PC-9 (cell line): ENCODE data around the gene PRIM2.

Source experiments
- EZH2 ChIP-seq: fragments of 200-600 bp; sonication (generic); IDR thresholded peaks from 2 replicates; pipeline ENCODE4 v1.8.0; 2017; ENCODE audit warnings: antibody characterized with exemption, low read depth
- TF ChIP-seq, protein P1 (sequence below): fragments of 200-600 bp; sonication (generic); conservative IDR thresholded peaks from 2 replicates; pipeline ENCODE4 v1.6.1; 2017; ENCODE audit warnings: mixed run types, antibody characterized with exemption, mild to moderate bottlenecking, moderate library complexity

DNA sequence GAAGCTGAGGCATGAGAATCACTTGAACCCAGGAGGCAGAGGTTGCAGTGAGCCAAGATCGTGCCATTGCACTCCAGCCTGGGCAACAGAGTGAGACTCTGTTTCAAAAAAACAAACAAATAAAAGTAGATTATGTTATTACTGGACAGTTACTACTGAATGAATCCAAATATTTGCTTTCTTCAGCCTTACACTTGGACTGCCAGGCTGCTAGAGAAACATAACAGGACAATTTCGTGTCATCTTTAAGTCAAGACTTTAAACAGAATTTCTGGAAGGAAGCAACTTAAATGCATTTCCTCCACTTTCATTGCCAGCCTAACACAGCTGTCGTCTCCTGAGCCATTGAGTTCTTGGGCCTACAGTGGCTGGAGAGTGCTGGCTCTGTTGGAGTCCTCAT lies 42.0 kb upstream of the PRIM2 start:
- TF ChIP-seq, protein P1, sequence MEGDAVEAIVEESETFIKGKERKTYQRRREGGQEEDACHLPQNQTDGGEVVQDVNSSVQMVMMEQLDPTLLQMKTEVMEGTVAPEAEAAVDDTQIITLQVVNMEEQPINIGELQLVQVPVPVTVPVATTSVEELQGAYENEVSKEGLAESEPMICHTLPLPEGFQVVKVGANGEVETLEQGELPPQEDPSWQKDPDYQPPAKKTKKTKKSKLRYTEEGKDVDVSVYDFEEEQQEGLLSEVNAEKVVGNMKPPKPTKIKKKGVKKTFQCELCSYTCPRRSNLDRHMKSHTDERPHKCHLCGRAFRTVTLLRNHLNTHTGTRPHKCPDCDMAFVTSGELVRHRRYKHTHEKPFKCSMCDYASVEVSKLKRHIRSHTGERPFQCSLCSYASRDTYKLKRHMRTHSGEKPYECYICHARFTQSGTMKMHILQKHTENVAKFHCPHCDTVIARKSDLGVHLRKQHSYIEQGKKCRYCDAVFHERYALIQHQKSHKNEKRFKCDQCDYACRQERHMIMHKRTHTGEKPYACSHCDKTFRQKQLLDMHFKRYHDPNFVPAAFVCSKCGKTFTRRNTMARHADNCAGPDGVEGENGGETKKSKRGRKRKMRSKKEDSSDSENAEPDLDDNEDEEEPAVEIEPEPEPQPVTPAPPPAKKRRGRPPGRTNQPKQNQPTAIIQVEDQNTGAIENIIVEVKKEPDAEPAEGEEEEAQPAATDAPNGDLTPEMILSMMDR, result no peak
- TF ChIP-seq EZH2, result no peak
